NOMO-1 (cell line): ENCODE measurements around the gene IRGC.
"Not testable (repeated sequence)": the region's sequence is repeated elsewhere in the genome, so short reads cannot be mapped to it uniquely, and the experiment has no call there.

Experiments
- DNase-seq, 2 experiments: peaks; one replicate each; lab custom pipeline; 2025; ENCODE audit not compliant: unreplicated experiment in 2 of 2; lab: John Stamatoyannopoulos, UW

Gene IRGC

DNA sequence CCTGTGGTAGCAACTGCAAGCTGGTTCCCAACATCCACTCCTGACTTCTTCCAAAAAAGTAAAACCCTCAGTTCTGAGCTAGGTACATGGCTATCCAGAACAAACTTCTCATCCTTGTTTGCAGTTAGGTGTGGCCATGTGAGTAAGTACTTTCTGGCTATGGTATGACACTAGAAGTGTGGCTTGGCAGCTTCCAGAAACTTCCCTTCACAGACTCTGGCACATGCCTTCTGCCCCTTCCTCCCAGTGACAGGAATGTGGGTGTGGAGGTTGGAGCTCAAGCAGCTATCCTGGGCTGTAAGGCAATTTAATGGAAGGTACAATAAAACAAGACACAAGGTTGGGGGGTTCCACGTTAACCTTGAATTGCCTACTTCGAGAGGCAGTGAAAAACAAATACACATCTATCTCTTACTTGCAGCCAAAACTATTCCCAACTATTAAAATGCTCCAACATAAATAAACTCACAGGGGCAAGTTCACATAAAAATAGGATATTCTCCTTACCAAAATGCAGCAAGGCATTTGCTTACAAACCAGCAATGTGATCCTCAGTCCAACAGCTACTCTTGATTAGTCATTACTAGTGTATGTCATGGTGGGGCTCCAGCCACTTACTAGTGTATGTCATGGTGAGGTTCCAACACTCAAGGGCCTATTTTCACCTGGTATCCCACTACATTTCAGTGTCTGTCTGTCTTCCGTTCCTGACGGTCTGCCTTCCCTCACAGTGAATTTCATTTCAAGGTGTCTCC, 35.8 kb downstream of the IRGC start:
- no peak for DNase-seq

DNA sequence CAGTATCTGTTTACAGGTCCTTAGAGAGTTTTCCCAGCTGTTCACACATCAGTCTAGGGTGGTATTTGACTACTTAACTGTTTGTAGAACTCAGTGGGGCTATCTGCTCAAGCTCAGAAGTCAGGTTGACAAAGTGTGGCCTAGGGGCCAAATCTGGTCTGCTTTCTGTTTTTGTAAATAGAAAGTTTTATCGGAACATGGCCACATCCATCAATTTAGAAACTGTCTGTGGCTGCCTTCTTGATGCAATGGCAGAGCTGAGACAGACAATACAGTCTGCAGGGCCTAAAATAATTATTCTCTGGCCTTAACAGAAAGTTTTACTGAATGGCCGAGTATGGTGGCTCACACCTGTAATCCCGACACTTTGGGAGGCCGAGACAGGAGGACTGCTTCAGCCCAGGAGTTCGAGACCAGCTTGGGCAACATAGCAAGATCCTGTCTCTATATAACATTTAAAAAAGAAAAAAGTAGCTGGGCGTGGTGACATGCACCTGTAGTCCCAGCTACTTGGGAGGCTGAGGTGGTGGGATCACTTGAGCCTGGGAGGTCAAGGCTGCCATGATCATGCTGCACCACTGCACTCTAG, 36.5 kb downstream of the IRGC start:
- no peak for DNase-seq

- no peak for DNase-seq
Observed at GRCh38 chr19:43754253-43754502, 38.3 kb downstream of the IRGC start.

- peak; percentile 93 to 94 for DNase-seq
Observed at GRCh38 chr19:43754503-43755255, 38.8 kb downstream of the IRGC start, which contains the start of gene SMG9. SMG9 (minus strand) TSS chr19:43754962; CDS start chr19:43750741, 4,221 bp downstream.

DNA sequence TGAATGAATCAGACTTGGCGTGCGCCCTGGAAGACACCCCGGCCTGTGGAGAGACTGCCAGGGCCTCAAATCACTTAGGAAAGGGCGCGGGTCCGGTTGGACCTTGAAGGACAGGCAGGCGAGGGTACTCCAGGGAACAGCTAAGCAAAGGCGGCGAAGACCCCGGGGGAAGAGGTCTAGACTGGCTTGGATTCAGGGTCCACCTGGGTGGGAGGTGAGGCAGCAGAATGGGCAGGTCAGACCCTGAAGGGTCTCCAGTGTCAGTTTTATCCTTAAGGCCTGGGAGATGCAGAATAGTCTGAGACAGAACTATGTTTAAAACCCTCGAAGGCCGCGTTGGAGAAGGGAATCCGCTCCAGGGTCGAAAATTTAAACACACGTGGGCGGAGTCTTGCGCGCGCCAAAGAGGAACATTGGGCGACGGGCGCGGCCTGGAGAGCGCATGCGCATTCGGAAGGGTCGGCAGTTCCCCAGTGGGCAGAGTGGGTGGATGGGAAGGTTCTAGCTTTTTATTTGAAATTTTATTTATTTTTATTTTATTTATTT, 39.5 kb downstream of the IRGC start:
- DNase-seq, result peak; percentile 78 to 86

- DNase-seq, result no peak
Observed at GRCh38 chr19:43759515-43759914, 43.6 kb downstream of the IRGC start.

GRCh38 chr19:43760941-43761340, 45.1 kb downstream of the IRGC start:
- DNase-seq, result no peak

- DNase-seq, result no peak
Observed at GRCh38 chr19:43762814-43763213, 46.9 kb downstream of the IRGC start.

GRCh38 chr19:43763473-43763939, 47.6 kb downstream of the IRGC start:
- DNase-seq, result no peak

DNA sequence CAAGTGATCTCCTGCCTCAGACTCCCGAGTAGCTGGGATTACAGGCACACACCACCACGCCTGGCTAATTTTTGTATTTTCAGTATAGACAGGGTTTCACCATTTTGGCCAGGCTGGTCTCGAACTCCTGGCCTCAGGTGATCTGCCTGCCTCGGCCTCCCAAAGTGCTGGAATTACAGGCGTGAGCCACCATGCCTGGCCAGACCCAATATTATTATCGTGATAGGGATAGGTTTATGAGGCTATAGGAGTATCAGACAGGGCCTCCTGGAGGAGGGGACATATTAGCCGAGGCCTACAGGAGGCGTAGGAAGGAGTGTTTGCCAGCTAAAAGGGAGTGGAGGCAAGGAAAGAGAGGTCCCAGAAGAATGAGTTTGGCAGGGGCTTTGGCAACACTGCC, 48.8 kb downstream of the IRGC start:
- DNase-seq, result not testable (repeated sequence)

DNA sequence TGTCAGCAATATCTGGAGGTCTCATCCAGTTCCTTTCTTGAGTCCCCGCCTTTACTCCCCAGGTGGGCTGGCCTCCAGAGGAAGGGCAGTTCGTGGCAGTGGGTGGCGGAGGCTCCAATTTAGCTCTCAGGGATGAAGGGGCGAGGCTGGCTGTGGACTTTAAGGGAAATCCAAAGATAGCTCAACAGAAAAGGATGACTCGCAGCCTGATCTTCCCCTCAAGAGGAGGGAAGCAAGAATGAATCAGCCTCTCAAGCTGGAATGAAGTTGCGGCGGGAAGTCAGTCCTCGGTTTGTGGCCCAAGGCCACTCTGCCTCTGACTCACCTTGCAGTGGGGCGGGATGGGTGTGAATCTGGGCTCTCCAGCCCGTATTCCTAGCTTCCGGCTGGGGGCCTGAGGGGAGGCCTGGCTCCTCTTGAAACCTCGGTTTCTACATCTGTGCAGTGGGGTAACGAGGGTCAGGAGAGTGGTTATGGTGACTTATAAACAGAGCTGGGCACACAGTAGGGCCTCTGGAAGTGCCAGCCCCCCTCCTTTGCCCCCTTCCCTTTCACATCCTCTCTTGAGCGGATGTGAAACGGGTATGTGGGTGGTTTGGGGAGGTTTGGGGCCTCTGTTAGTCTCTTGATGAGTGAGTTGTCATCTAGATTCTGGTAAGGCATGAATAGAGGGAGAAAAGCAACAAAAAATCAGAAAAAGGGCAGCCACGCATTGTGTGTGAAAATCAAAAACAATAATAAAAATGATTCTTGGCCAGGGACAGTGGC, 49.4 kb downstream of the IRGC start:
- peak; percentile 84 to 87 for DNase-seq

DNA sequence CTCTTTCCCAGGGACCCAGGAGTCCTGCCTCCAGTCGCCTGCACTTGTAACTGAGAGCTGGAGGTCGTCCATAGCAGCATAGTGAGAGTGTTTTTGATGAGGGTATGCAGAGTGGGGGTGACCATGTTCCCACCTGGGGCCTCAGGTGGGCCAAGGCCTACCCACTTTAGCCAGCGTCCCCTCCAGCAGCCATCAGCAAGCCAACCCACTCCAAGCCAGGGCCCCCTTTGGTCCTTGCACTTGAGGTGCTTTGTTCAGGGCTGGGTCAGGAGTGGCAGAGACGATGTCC, 50.8 kb downstream of the IRGC start:
- DNase-seq, result no peak

GRCh38 chr19:43767316-43767715, 51.4 kb downstream of the IRGC start:
- DNase-seq, result no peak

DNA sequence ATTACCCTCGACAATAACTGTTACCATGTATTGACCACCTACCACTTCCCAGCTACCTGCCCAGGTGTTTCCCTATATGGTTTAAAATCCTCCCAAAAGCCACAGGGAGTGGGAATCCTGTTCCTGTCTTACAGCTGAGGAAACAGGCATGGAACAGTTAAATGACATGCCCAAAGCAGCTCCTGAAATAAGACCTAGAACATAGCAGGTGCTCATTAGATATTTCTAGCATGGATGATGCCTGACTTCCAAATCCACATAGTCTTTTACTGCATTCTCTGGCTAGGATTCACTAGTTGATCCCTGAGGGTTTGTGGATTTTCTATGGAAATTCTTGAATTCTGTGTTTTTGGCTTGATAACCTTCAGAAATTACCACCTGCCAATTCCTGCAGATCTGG, 51.9 kb downstream of the IRGC start:
- DNase-seq, result no peak

- DNase-seq, result peak; percentile 83 to 89
Observed at GRCh38 chr19:43768273-43769050, 52.6 kb downstream of the IRGC start.

DNA sequence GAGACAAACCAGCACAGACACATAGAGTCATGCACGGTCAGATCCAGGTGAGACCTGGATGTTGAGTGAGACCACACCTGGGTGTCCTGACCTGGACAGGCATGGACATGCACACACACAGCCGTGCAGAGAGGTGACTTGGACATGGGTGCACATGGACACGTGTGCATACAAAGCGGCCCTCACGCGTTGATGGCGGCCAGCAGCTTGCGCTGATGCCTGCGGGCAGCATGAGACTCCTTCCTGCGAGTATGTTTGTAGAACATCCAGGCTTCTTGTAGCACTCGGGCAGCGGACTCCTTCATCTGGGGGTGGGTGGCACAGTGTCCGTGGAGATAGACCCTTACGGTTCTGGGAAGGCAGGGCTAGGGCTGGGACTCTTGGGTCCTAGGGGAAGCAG, 53.4 kb downstream of the IRGC start:
- no peak for DNase-seq
